ENCODE measurements around the gene DNER. TPM values are rescaled to one million over a fixed set of nuclear protein-coding genes. Genes with fewer than 3 reads are reported as not detected.

Gene DNER
- total and polyA plus RNA-seq, 2 experiments from 2014 or later, result 4.7 to 8.8 TPM

GRCh38 chr2:229591611-229592010 lies 122.7 kb downstream of the DNER start (continued):
- TF ChIP-seq CTCF (conservative IDR thresholded peaks at IDR 0.05; ENCODE audit: low read depth in 2 of 2) (no peak), REST (IDR thresholded peaks at IDR 0.05; ENCODE audit: unreplicated experiment) (no peak), JUNB (IDR thresholded peaks at IDR 0.05; ENCODE audit: unreplicated experiment) (no peak), EZH2 (IDR thresholded peaks at IDR 0.05; ENCODE audit: low read depth, unreplicated experiment) (no peak), ZNF114 (CRISPR knock-in tag; IDR thresholded peaks at IDR 0.05) (no peak), ZNF331 (CRISPR knock-in tag; IDR thresholded peaks at IDR 0.05; ENCODE audit: low read depth) (no peak), NANOG (IDR thresholded peaks at IDR 0.05; ENCODE audit: borderline replicate concordance) (no peak), ETS1 (IDR thresholded peaks at IDR 0.05) (no peak)

- Histone ChIP-seq H3K9me2 (ENCODE audit: insufficient read depth) (no peaks in the 10 kb centered on the region), H3K4me2 (peak overlapping the region; percentile 27; the same call in 1 of the 2 replicates), H4K20me1 (replicated peaks; ENCODE audit: insufficient read depth) (no peaks in the 10 kb centered on the region), H3K36me3 (ENCODE audit: insufficient read depth) (no peaks in the 10 kb centered on the region), H3K4me3 (peak overlapping the region; percentile 15; the same call in 1 of the 2 replicates), H3F3A (replicated peaks; ENCODE audit: low read depth) (no peaks in the 10 kb centered on the region), H2AFZ (peak overlapping the region; percentile 30), H3K27ac (ENCODE audit: low read depth) (no peak overlapping the region), H3K27me3 (ENCODE audit: insufficient read depth) (no peaks in the 10 kb centered on the region), H3K4me1 (ENCODE audit: insufficient read depth) (peaks cover 18% of the 10 kb centered on the region), H3K79me2 (replicated peaks; ENCODE audit: insufficient read depth) (no peaks in the 10 kb centered on the region)
- peak; percentile 96 for DNase-seq (ENCODE audit: low spot score)
- no peaks in the 10 kb centered on the region for H3K9me3 Mint-ChIP-seq
- peaks cover 20% of the 10 kb centered on the region; the same call in 2 of the 3 replicates for H3K4me1 Mint-ChIP-seq
- no peak overlapping the region; the same call in 2 of the 3 replicates for H3K4me3 Mint-ChIP-seq
- peak; percentile 99 for ATAC-seq
- H3K27ac Mint-ChIP-seq, result no peak overlapping the region
- H3K36me3 Mint-ChIP-seq (ENCODE audit: low read depth), result no peaks in the 10 kb centered on the region
- no peak for TF ChIP-seq ETS1 (IDR thresholded peaks at IDR 0.05)
- peak; percentile 84 to 92 for TF ChIP-seq CTCF (conservative IDR thresholded peaks at IDR 0.05; ENCODE audit: low read depth in 2 of 2)
- peaks cover 8% of the 10 kb centered on the region for H3K27me3 Mint-ChIP-seq (ENCODE audit: insufficient read depth, low read depth, poor library complexity)
Observed at GRCh38 chr2:229586746-229587705, 127.3 kb downstream of the DNER start.

All from GM23338 (cell line).